ENCODE measurements around the gene MAPK1. TPM values are rescaled to one million over a fixed set of nuclear protein-coding genes. Genes with fewer than 3 reads are reported as not detected.
A peak's percentile ranks its signal among the peaks of the same experiment; 100 is the strongest.

Gene MAPK1
- total and polyA plus RNA-seq, 9 of the 15 experiments (the other 6 are each of a cell fraction or from before 2014, with no cell fraction given), result 46.3 to 575 (median 283) TPM

- TF ChIP-seq ZNF280B (CRISPR knock-in tag; IDR thresholded peaks at IDR 0.05), result no peak
- TF ChIP-seq MYBL2 (IDR thresholded peaks at IDR 0.05; ENCODE audit: low read depth), result no peak
- TF ChIP-seq MYBL2 (CRISPR knock-in tag; IDR thresholded peaks at IDR 0.05; ENCODE audit: borderline replicate concordance), result no peak
- no peak for TF ChIP-seq TAL1 (IDR thresholded peaks at IDR 0.05)
- peak; percentile 92; the same call in 1 of the 2 replicates for TF ChIP-seq PHF8 (IDR thresholded peaks at IDR 0.05; ENCODE audit: borderline replicate concordance, low read length)
- no peak for TF ChIP-seq NFE2L1 (tag; IDR thresholded peaks at IDR 0.05; ENCODE audit: borderline replicate concordance, low read depth)
- TF ChIP-seq CEBPB (tag; IDR thresholded peaks at IDR 0.05), result no peak
- no peak for TF ChIP-seq PBX2 (CRISPR knock-in tag; IDR thresholded peaks at IDR 0.05; ENCODE audit: low read depth)
- no peak for TF ChIP-seq PBX2 (tag; conservative IDR thresholded peaks at IDR 0.05; ENCODE audit: low read depth)
- TF ChIP-seq CAMTA2 (CRISPR knock-in tag; conservative IDR thresholded peaks at IDR 0.05), result no peak
- peak; percentile 95 for TF ChIP-seq RBBP5 (IDR thresholded peaks at IDR 0.05; ENCODE audit: borderline replicate concordance, insufficient read depth, low read length, poor library complexity, severe bottlenecking)
- no peak for TF ChIP-seq SUPT5H (IDR thresholded peaks at IDR 0.05)
- TF ChIP-seq U2AF2 (optimal IDR thresholded peaks at IDR 0.05; ENCODE audit: low read depth, low read length), result no peak
- TF ChIP-seq MXI1 (IDR thresholded peaks at IDR 0.05; ENCODE audit: low read depth, low read length), result peak; percentile 72; the same call in 1 of the 2 replicates
- no peak for TF ChIP-seq POU5F1 (IDR thresholded peaks at IDR 0.05; ENCODE audit: borderline replicate concordance, low read depth, low read length, partially characterized antibody)
- no peak for TF ChIP-seq JUN (IDR thresholded peaks at IDR 0.05; ENCODE audit: borderline replicate concordance, low read depth, low read length)
- TF ChIP-seq JUN (CRISPR knock-in tag; IDR thresholded peaks at IDR 0.05; ENCODE audit: borderline replicate concordance), result no peak
- TF ChIP-seq BCOR (IDR thresholded peaks at IDR 0.05), result no peak
- TF ChIP-seq ETS2 (tag; IDR thresholded peaks at IDR 0.05; ENCODE audit: borderline replicate concordance, poor library complexity, severe bottlenecking), result no peak
- no peak for TF ChIP-seq ID3 (CRISPR knock-in tag; IDR thresholded peaks at IDR 0.05)
- TF ChIP-seq ID3 (tag; IDR thresholded peaks at IDR 0.05), result no peak
- TF ChIP-seq NCOA1 (IDR thresholded peaks at IDR 0.05; ENCODE audit: low read depth), result no peak
- TF ChIP-seq CHD1 (IDR thresholded peaks at IDR 0.05; ENCODE audit: low read length), result peak; percentile 55
- no peak for TF ChIP-seq ZC3H8 (IDR thresholded peaks at IDR 0.05)
- no peak for TF ChIP-seq NR0B1 (IDR thresholded peaks at IDR 0.05; ENCODE audit: partially characterized antibody)
Observed at GRCh38 chr22:21736084-21736642, 131.3 kb downstream of the MAPK1 start (continued).
